GM19438 (cell line): ENCODE measurements around the gene TAS2R8.
"Not testable (repeated sequence)": the region's sequence is repeated elsewhere in the genome, so short reads cannot be mapped to it uniquely, and the experiment has no call there.

ENCODE experiments used
- ATAC-seq: cut with Tn5 transposase; IDR thresholded peaks from one replicate; pipeline ENCODE4 v1.9.1; 2021; ENCODE audit warnings: low read depth; ENCODE audit not compliant: unreplicated experiment

TAS2R8 gene

GRCh38 chr12:10807186-10807585 is at the start of gene TAS2R8:
Gene TAS2R8 (minus strand): TSS chr12:10807286. CDS start chr12:10806980, 306 bp downstream.
- no peak for ATAC-seq

DNA sequence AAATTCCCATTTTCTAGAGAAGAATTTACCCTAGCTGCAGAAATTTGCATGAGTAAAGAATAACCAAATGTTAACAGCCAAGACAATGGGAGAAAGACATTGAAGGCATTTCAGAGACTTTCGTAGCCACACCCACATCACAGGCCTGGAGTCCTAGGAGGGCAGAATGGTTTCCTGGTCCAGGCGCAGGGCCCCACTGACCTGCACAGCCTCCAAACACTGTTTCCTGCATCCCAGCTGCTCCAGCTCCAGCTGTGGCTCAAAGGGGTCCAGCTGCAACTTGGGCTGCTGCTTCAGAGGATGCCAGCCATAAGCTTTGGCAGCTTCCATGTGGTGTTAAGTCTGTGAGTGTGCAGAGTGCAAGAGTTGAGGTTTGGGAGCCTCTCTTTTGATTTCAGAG is 48.7 kb upstream of the TAS2R8 start:
- ATAC-seq = no peak

- no peak for ATAC-seq
These were observed 46.7 kb upstream of the TAS2R8 start for GRCh38 chr12:10853776-10854175.

GRCh38 chr12:10851243-10851858 is 44.3 kb upstream of the TAS2R8 start:
- no peak for ATAC-seq

DNA sequence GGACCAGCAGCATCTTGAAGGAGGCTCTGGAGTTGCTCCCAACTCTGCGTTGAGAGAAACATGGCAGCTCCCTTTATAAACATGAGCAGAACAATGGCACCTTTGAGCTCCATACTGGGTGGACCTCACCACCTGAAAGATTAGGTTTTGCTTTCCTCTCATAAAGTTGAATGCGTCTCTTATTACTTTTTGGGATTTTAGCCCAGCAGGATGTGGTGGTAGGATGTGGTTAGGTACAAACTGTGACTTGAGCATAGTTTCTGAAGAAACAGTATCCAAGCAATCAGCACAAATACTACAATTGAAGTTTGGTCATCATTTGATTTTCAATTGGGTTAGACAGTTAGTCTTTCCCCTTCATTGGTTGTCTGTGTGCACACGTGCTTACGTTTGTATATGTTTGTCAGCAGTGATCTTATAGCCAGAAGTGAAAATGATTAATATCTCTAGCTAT is 42.4 kb upstream of the TAS2R8 start, which contains the start of gene PRR4:
Gene PRR4 (minus strand): TSS at position 51 of the 454 bp plus-strand sequence. CDS start 38 bp downstream, at position 13.
- no peak for ATAC-seq

GRCh38 chr12:10847744-10848143 is 40.7 kb upstream of the TAS2R8 start:
- no peak for ATAC-seq

GRCh38 chr12:10842862-10843261 is 35.8 kb upstream of the TAS2R8 start:
- no peak for ATAC-seq

DNA sequence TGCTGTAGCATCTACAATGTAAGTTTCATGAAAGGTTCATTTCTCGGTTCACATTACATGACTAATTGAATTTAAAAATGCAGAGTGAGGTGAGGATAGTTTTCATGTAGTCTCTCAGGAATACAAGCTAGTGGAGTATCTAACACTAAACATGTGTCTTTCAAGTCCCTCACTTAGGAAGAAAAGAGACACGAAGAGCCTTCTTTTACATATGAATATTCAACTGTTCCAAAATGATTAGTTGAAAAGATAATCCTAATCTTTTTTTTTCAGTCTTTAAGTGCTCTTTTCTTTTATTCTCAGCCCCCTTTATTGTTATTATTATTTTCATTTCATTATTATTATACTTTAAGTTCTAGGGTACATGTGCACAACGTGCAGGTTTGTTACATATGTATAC is 31.4 kb upstream of the TAS2R8 start:
- no peak for ATAC-seq

GRCh38 chr12:10829994-10830393 is 22.9 kb upstream of the TAS2R8 start:
- ATAC-seq = no peak

- ATAC-seq = no peak
These were observed 19.2 kb upstream of the TAS2R8 start, which contains the start of gene TAS2R10 for GRCh38 chr12:10826258-10826657. Gene TAS2R10 (minus strand): TSS chr12:10826358. CDS start chr12:10826269, 89 bp downstream.

DNA sequence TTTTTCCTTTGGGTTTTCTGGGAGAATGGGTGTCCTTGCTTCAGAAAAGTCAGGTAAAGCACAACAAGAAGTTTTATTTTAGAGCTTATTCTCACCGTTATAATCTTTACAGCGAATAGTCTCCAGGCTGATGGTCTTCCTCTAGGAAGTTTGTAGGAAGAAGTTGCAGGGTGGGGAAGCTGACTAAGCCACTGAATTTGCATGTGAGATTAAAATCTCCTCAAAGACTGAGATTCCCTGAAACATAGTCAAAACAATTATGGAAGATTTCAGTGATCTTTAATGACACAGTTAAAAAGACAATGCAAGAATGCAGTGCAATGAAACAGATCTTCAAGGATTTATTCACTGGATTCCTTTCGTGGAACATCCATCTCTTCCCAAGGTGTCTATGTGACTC is 17.9 kb upstream of the TAS2R8 start:
- ATAC-seq = no peak

GRCh38 chr12:10811883-10812536 is 4.9 kb upstream of the TAS2R8 start:
- no peak for ATAC-seq

DNA sequence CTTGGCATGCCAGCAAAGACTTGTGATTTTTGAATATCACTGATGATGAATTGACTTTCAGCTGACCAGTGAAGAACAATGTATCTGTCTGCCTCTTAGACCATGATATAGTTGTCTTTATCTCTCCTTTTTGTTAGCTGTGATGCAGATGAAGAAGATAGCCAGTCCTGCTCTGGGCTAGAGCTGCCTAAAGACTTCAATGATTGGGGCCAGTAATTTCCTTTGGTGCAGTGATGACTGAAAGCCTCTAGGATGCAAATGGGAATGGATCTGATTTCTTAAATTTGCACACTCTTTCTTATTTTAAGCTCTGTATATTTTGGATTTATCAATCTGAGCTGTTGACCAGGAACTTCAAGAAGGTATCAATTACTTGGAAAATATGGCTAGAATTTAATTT is 3.0 kb upstream of the TAS2R8 start, which contains the start of gene TAS2R9:
Gene TAS2R9 (minus strand): TSS at position 101 of the 400 bp plus-strand sequence. CDS start 93 bp downstream, at position 8.
- no peak for ATAC-seq

- no peak for ATAC-seq
These were observed 4.5 kb downstream of the TAS2R8 start, which contains the start of gene TAS2R7 for GRCh38 chr12:10802587-10802986. Gene TAS2R7 (minus strand): TSS chr12:10802627. CDS start chr12:10802570, 57 bp downstream.

- ATAC-seq = no peak
These were observed 5.3 kb downstream of the TAS2R8 start for GRCh38 chr12:10801741-10802140.

DNA sequence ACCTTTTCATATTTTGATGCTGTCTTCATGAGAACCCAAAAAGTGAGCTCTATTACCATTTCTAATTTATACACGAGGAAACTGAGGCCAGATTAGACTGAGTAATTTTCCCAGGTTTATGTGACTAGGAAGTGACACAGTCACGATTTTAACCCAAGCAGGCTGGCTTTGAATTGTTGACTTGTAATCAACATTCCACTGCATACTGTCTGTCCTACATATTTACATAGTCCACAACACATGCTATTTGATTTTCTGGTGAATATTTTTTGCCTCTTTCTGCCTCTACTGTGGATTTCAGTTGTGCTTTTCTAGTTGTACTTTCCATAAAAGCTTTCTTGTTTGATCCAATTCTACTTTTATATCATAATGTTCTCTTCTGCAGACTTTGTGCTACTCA is 12.9 kb downstream of the TAS2R8 start:
- no peak for ATAC-seq

DNA sequence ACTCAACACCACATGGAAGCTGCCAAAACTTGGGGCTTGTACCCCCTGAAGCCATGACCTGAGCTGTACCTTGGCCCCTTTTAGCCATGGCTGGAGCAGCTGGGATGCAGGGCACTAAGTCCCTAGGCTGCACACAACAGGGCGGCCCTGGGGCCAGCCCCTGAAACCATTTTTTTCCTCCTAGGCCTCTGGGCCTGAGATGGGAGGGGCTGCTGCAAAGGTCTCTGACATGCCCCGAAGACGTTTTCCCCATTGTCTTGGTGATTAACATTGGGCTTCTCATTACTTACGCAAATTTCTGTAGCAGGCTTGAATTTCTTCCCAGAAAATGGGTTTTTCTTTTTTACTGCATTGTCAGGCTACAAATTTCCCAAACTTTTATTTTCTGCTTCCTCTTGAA is 15.3 kb downstream of the TAS2R8 start:
- not testable (repeated sequence) for ATAC-seq

DNA sequence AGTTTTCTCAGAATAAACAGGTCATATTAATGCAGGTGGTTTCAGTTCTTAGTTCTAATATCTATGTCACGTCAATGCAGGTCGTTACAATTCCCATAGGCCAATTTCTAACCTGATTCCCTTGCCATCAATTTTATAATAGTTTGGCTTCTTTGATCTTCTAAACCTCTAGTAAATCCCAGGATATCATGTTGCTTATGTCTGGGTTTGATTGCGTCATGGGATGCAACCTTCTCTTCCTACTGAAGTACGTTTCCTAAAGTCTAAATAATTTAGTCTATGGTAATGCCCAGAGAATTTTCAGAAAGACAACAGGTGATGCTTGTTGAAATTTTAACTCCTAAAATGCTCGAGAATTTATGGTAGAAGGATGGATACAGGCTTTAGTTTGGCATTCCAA is 23.8 kb downstream of the TAS2R8 start:
- ATAC-seq = no peak

- no peak for ATAC-seq
These were observed 28.0 kb downstream of the TAS2R8 start for GRCh38 chr12:10779103-10779502.

- no peak for ATAC-seq
These were observed 35.9 kb downstream of the TAS2R8 start for GRCh38 chr12:10771132-10771733.

DNA sequence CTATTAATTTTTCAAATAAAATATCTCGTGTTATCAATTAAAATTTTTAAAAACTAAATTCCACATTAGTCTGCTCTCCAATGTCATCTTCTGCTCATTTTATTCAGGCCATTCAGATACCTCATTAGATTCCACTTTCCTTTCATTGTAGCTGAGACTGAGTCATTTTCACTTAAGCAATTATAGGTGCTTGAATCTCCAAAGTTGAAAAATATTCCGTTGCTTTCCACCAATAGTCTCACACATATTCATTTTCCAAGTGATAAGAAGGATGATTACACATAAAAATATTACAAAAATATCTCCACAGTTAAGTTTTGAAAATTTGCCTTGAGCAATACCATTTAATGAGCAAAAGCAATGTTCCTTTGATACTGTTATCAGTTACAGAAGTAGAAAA is 47.4 kb downstream of the TAS2R8 start:
- no peak for ATAC-seq
